GM20431 (cell line): Measurements from ENCODE around the gene PIWIL1.

Experiments used
- in situ Hi-C: fragments of 300-500 bp; cut with MseI, MboI; formaldehyde crosslinking; loops from one replicate; pipeline ENCODE4 v1.15.0; 2020; ENCODE audit warnings: low sequenced_read_pairs; ENCODE audit not compliant: unreplicated experiment

PIWIL1 gene

GRCh38 chr12:130335517-130336392 lies 1.9 kb upstream of the PIWIL1 start:
- in situ Hi-C loops = loop anchor here (25.0 kb wide), 1 partner anchor 273 kb away; no protein-coding TSS in a partner anchor

GRCh38 chr12:130336723-130337487 lies 782 bp upstream of the PIWIL1 start:
- in situ Hi-C loops = loop anchor here (25.0 kb wide), 1 partner anchor 275 kb away; no protein-coding TSS in a partner anchor

- in situ Hi-C loops = loop anchor here (25.0 kb wide), 1 partner anchor 277 kb away; no protein-coding TSS in a partner anchor
Observed at GRCh38 chr12:130338794-130339601, 1.3 kb downstream of the PIWIL1 start.

GRCh38 chr12:130339951-130340350 lies 2.3 kb downstream of the PIWIL1 start:
- in situ Hi-C loops = loop anchor here (25.0 kb wide), 1 partner anchor 278 kb away; no protein-coding TSS in a partner anchor

- in situ Hi-C loops = loop anchor here (25.0 kb wide), 1 partner anchor 280 kb away; no protein-coding TSS in a partner anchor
Observed at GRCh38 chr12:130342442-130342841, 4.8 kb downstream of the PIWIL1 start.

- in situ Hi-C loops = loop anchor here (25.0 kb wide), 1 partner anchor 281 kb away; no protein-coding TSS in a partner anchor
Observed at GRCh38 chr12:130342842-130343241, 5.2 kb downstream of the PIWIL1 start.

GRCh38 chr12:130344529-130344928 lies 6.8 kb downstream of the PIWIL1 start:
- in situ Hi-C loops = loop anchor here (25.0 kb wide), 1 partner anchor 282 kb away; no protein-coding TSS in a partner anchor

GRCh38 chr12:130345292-130345691 lies 7.6 kb downstream of the PIWIL1 start:
- in situ Hi-C loops = loop anchor here (25.0 kb wide), 1 partner anchor 283 kb away; no protein-coding TSS in a partner anchor

GRCh38 chr12:130347588-130347987 lies 9.9 kb downstream of the PIWIL1 start:
- in situ Hi-C loops = loop anchor here (25.0 kb wide), 1 partner anchor 285 kb away; no protein-coding TSS in a partner anchor

- in situ Hi-C loops = no loop called here
Observed at GRCh38 chr12:130350715-130351114, 13.0 kb downstream of the PIWIL1 start.

GRCh38 chr12:130351326-130351725 lies 13.6 kb downstream of the PIWIL1 start:
- in situ Hi-C loops = no loop called here

GRCh38 chr12:130353081-130353480 lies 15.4 kb downstream of the PIWIL1 start:
- in situ Hi-C loops = no loop called here

- in situ Hi-C loops = no loop called here
Observed at GRCh38 chr12:130354407-130354806, 16.7 kb downstream of the PIWIL1 start.

GRCh38 chr12:130356222-130356621 lies 18.5 kb downstream of the PIWIL1 start:
- in situ Hi-C loops = no loop called here

- in situ Hi-C loops = no loop called here
Observed at GRCh38 chr12:130357241-130357640, 19.6 kb downstream of the PIWIL1 start.

- in situ Hi-C loops = no loop called here
Observed at GRCh38 chr12:130357729-130358330, 20.1 kb downstream of the PIWIL1 start.

- in situ Hi-C loops = no loop called here
Observed at GRCh38 chr12:130362060-130362459, 24.4 kb downstream of the PIWIL1 start.

- in situ Hi-C loops = no loop called here
Observed at GRCh38 chr12:130364578-130364977, 26.9 kb downstream of the PIWIL1 start.

- in situ Hi-C loops = no loop called here
Observed at GRCh38 chr12:130366159-130366558, 28.5 kb downstream of the PIWIL1 start.
